KMS-11 (cell line): Measurements from ENCODE around the gene NT5C1A.

Experiments used
- H2AFZ ChIP-seq: fragments of 200-600 bp; sonication (generic); 2 replicates; pipeline ENCODE4 v1.6.1; 2016; ENCODE audit warnings: antibody characterized with exemption, mixed run types, low read depth
- H3K27ac ChIP-seq: fragments of 200-600 bp; sonication (generic); 2 replicates; pipeline ENCODE4 v1.6.1; 2016; ENCODE audit warnings: mild to moderate bottlenecking, mixed run types
- H3K27me3 ChIP-seq: fragments of 200-600 bp; sonication (generic); 2 replicates; pipeline ENCODE4 v1.6.1; 2017; ENCODE audit warnings: mild to moderate bottlenecking, low read depth, mixed run types, moderate library complexity; ENCODE audit not compliant: insufficient read depth
- H3K36me3 ChIP-seq: fragments of 200-600 bp; sonication (generic); 2 replicates; pipeline ENCODE4 v1.6.1; 2017; ENCODE audit warnings: mild to moderate bottlenecking, mixed run types; ENCODE audit not compliant: insufficient read depth
- H3K4me1 ChIP-seq: fragments of 200-600 bp; sonication (generic); 2 replicates; pipeline ENCODE4 v1.6.1; 2016; ENCODE audit warnings: mild to moderate bottlenecking, low read depth, mixed run types; ENCODE audit not compliant: poor library complexity, severe bottlenecking
- H3K4me2 ChIP-seq: fragments of 200-600 bp; sonication (generic); 2 replicates; pipeline ENCODE4 v1.7.0; 2016; ENCODE audit warnings: mild to moderate bottlenecking, mixed run types
- H3K4me3 ChIP-seq: fragments of 200-600 bp; sonication (generic); IDR thresholded peaks from 2 replicates; pipeline ENCODE4 v1.6.1; 2017; ENCODE audit warnings: low read depth, low read length, mixed read lengths; ENCODE audit not compliant: insufficient read depth
- H3K79me2 ChIP-seq: fragments of 200-600 bp; sonication (generic); 2 replicates; pipeline ENCODE4 v1.6.1; 2016; ENCODE audit warnings: low read depth, mixed run types; ENCODE audit not compliant: insufficient read depth
- H3K9ac ChIP-seq: fragments of 200-600 bp; sonication (generic); 2 replicates; pipeline ENCODE4 v1.6.1; 2016; ENCODE audit warnings: mild to moderate bottlenecking, mixed run types
- H4K20me1 ChIP-seq: fragments of 200-600 bp; sonication (generic); 2 replicates; pipeline ENCODE4 v1.6.1; 2016; ENCODE audit warnings: mild to moderate bottlenecking, mixed run types; ENCODE audit not compliant: insufficient read depth
- CTCF ChIP-seq: fragments of 200-600 bp; sonication (generic); conservative IDR thresholded peaks from 2 replicates; pipeline ENCODE4 v1.6.1; 2017; ENCODE audit warnings: low read depth, mild to moderate bottlenecking, antibody characterized with exemption, low read length, moderate library complexity, mixed read lengths

The NT5C1A gene

GRCh38 chr1:39622427-39622826 lies 49.5 kb downstream of the NT5C1A start:
- Histone ChIP-seq H3K4me1 (no peaks in the 10 kb centered on the region), H3K27ac (no peak overlapping the region), H4K20me1 (no peaks in the 10 kb centered on the region), H3K36me3 (no peaks in the 10 kb centered on the region), H3K79me2 (no peaks in the 10 kb centered on the region), H3K27me3 (no peaks in the 10 kb centered on the region), H2AFZ (no peak overlapping the region), H3K4me3 (no peak overlapping the region), H3K9ac (no peak overlapping the region), H3K4me2 (no peak overlapping the region)
- TF ChIP-seq CTCF = no peak

- no peak overlapping the region for H3K27ac ChIP-seq
- no peak overlapping the region for H3K4me3 ChIP-seq
- TF ChIP-seq CTCF = no peak
- H3K27me3 ChIP-seq = no peaks in the 10 kb centered on the region
- H3K36me3 ChIP-seq = no peaks in the 10 kb centered on the region
- H3K4me1 ChIP-seq = no peaks in the 10 kb centered on the region
- no peak overlapping the region for H2AFZ ChIP-seq
- no peak overlapping the region for H3K4me2 ChIP-seq
- no peaks in the 10 kb centered on the region for H4K20me1 ChIP-seq
- H3K79me2 ChIP-seq = no peaks in the 10 kb centered on the region
- no peak overlapping the region for H3K9ac ChIP-seq
Observed at GRCh38 chr1:39620659-39621165, 51.2 kb downstream of the NT5C1A start.

GRCh38 chr1:39617488-39618049 lies 54.3 kb downstream of the NT5C1A start:
- Histone ChIP-seq H3K4me3 (no peak overlapping the region), H3K79me2 (no peaks in the 10 kb centered on the region), H3K27me3 (no peaks in the 10 kb centered on the region), H4K20me1 (no peaks in the 10 kb centered on the region), H3K9ac (no peak overlapping the region), H3K4me2 (no peak overlapping the region), H3K4me1 (no peaks in the 10 kb centered on the region), H3K27ac (no peak overlapping the region), H3K36me3 (no peaks in the 10 kb centered on the region), H2AFZ (no peak overlapping the region)
- TF ChIP-seq CTCF = no peak

GRCh38 chr1:39615086-39615673 lies 56.7 kb downstream of the NT5C1A start:
- no peak overlapping the region for H2AFZ ChIP-seq
- no peak overlapping the region for H3K4me2 ChIP-seq
- no peaks in the 10 kb centered on the region for H3K36me3 ChIP-seq
- no peaks in the 10 kb centered on the region for H4K20me1 ChIP-seq
- H3K4me3 ChIP-seq = no peak overlapping the region
- H3K27ac ChIP-seq = no peak overlapping the region
- H3K79me2 ChIP-seq = no peaks in the 10 kb centered on the region
- H3K27me3 ChIP-seq = no peaks in the 10 kb centered on the region
- H3K9ac ChIP-seq = no peak overlapping the region
- TF ChIP-seq CTCF = no peak
- H3K4me1 ChIP-seq = no peaks in the 10 kb centered on the region
